H54 (cell line): Measurements from ENCODE around the gene INPP4A.

Source experiments
- DNase-seq: peaks from one replicate; pipeline ENCODE4 v3.0.0; 2011; ENCODE audit warnings: low spot score, mixed read lengths; ENCODE audit not compliant: insufficient read length
- FAIRE-seq: peaks from 3 replicates; lab custom pipeline; 2011; peaks lifted over from hg19 to GRCh38; lab: Jason Lieb, UNC
- POLR2A ChIP-seq: IDR thresholded peaks from 2 replicates; pipeline ENCODE4 v1.6.1; 2011; ENCODE audit warnings: low read depth, mild to moderate bottlenecking, low read length

Gene INPP4A

GRCh38 chr2:98480598-98480997 is 35.9 kb downstream of the INPP4A start:
- TF ChIP-seq POLR2A: no peak
- no peak for DNase-seq
- no peak for FAIRE-seq

GRCh38 chr2:98482362-98482761 is 37.7 kb downstream of the INPP4A start:
- FAIRE-seq: no peak
- no peak for TF ChIP-seq POLR2A
- DNase-seq: no peak

GRCh38 chr2:98483257-98483861 is 38.7 kb downstream of the INPP4A start:
- no peak for DNase-seq
- TF ChIP-seq POLR2A: no peak
- FAIRE-seq: no peak

- TF ChIP-seq POLR2A: no peak
- DNase-seq: no peak
- no peak for FAIRE-seq
These were observed 39.5 kb downstream of the INPP4A start for GRCh38 chr2:98484121-98484557.

- no peak for DNase-seq
- no peak for FAIRE-seq
- no peak for TF ChIP-seq POLR2A
These were observed 40.2 kb downstream of the INPP4A start for GRCh38 chr2:98484652-98485452.

GRCh38 chr2:98485453-98485755 is 40.7 kb downstream of the INPP4A start:
- no peak for TF ChIP-seq POLR2A
- FAIRE-seq (no peak), DNase-seq (no peak)

GRCh38 chr2:98486374-98486981 is 41.8 kb downstream of the INPP4A start:
- FAIRE-seq: no peak
- no peak for TF ChIP-seq POLR2A
- DNase-seq: no peak

- no peak for TF ChIP-seq POLR2A
- no peak for FAIRE-seq
- no peak for DNase-seq
These were observed 42.6 kb downstream of the INPP4A start for GRCh38 chr2:98487101-98487805.

GRCh38 chr2:98487806-98488189 is 43.1 kb downstream of the INPP4A start:
- FAIRE-seq (no peak), DNase-seq (no peak)
- TF ChIP-seq POLR2A: no peak

GRCh38 chr2:98488252-98488651 is 43.6 kb downstream of the INPP4A start:
- FAIRE-seq (no peak), DNase-seq (no peak)

GRCh38 chr2:98489486-98489885 is 44.8 kb downstream of the INPP4A start:
- DNase-seq: no peak
- no peak for FAIRE-seq
- no peak for TF ChIP-seq POLR2A

More at GRCh38 chr2:98488252-98488651, 43.6 kb downstream of the INPP4A start:
- no peak for TF ChIP-seq POLR2A

GRCh38 chr2:98489971-98490962 is 45.6 kb downstream of the INPP4A start:
- no peak for DNase-seq

GRCh38 chr2:98492441-98492840 is 47.8 kb downstream of the INPP4A start:
- DNase-seq: no peak
- FAIRE-seq: no peak
- TF ChIP-seq POLR2A: no peak

More at GRCh38 chr2:98489971-98490962, 45.6 kb downstream of the INPP4A start:
- FAIRE-seq: no peak
- TF ChIP-seq POLR2A: no peak
